NAMALWA (cell line): ENCODE results near the gene CCDC71.
A peak's percentile ranks its signal among the peaks of the same experiment; 100 is the strongest.

Experiments
- DNase-seq: peaks from one replicate; pipeline ENCODE4 v3.0.0-alpha.2; 2015; ENCODE audit warnings: low spot score

Gene CCDC71

DNA sequence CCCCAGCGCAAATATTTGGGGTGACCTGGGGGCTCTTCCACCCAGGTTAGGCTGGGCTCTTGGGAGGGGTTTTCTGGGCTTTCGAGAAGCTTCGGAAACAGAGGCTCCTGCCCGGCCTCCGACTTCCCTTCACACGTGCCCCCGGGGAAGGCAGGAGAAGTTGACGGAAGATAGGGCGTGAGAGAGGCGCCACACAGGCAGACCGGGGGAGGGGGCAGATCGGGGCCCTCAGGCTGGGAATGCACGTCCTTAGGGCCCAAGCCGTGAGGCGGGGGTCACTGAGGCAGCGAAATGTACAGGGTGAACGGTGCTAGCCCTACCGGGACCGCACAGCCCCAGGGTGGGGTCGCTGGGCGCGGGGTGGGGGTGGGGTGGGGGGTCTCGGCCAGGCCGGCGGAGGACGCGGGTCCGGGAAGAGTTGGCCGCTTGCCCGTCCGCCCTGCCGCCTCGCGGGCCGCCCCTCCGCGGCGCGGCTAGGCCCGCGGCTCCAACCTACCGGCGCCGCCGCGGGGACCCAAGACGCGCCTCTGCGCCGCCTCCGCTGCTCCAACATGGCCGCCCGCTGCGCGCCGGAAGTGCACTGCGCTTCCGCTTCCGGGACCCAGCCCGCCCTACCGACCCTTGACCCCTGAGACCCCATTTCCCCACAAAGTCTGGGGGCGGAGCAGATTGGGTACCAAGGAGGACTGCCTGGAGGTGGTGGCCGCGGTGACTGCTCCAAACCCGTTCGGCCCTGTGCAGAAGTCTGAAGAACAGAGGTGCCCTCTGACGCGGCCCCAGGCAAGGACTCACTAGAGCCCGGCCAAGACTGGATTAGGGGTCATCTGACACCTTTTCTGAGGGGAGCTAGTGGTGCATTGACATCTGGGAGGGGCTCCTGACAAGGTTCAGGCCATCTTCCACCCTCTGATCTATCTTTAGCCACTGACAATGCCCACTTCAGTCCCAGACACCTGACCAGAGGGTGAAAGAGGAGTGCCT is at the start of gene CCDC71:
Gene CCDC71 (minus strand): TSS at position 561 of the 981 bp plus-strand sequence. CDS start 2,123 bp downstream, outside the sequence.
- peak; percentile 59 for DNase-seq

DNA sequence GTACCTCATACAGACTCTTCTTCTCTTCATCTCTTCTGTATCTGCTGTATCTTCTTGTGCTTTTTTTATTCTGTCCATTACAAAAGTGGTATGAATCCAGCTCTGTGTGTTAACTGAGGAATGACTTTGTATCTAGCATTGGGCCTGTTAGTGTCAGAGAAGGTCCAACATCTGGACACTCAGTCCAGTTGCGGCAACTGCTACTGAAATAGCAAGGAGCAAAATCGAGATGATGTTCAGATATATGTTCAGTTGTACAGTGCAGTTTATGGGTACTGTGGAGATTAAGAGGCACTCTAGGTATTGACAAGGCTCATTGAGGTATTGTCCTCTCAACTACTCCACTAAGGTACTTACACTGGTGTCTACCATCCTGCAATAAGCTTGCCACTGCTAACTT is 47.9 kb upstream of the CCDC71 start:
- no peak for DNase-seq

DNA sequence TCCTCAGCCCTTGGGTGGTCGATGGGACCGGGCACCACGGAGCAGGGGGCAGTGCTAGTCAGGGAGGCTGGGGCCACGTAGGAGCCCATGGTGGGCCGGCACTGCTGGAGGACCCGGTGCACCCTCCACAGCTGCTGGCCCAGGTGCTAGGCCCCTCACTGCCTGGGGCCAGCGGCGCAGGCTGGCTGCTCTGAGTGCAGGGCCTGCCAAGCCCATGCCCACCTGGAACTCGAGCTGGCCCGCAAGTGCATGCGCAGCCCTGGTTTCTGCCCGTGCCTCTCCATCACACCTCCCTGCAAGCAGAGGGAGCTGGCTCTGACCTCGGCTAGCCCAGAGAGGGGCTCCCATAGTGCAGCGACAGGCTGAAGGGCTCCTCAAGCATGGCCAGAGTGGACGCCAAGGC is 47.4 kb upstream of the CCDC71 start:
- DNase-seq = no peak

DNA sequence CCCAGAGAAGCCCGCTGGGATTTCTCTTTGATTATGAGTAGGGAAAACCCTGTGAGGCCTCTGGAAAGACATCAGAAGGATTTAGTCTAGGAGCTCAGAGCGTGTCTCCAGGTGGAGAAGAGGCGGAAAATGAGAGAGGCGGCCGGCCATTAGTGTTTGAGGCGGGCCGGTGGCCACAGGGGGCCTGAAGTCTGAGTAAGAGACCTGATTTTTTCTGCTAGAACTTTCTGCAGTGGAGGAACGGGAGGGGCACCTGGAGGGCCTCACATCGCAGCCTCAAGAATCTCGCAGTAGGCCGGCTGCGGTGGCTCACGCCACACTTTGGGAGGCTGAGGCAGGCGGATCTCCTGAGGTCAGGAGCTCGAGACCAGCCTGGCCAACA is 33.8 kb upstream of the CCDC71 start:
- no peak for DNase-seq

DNA sequence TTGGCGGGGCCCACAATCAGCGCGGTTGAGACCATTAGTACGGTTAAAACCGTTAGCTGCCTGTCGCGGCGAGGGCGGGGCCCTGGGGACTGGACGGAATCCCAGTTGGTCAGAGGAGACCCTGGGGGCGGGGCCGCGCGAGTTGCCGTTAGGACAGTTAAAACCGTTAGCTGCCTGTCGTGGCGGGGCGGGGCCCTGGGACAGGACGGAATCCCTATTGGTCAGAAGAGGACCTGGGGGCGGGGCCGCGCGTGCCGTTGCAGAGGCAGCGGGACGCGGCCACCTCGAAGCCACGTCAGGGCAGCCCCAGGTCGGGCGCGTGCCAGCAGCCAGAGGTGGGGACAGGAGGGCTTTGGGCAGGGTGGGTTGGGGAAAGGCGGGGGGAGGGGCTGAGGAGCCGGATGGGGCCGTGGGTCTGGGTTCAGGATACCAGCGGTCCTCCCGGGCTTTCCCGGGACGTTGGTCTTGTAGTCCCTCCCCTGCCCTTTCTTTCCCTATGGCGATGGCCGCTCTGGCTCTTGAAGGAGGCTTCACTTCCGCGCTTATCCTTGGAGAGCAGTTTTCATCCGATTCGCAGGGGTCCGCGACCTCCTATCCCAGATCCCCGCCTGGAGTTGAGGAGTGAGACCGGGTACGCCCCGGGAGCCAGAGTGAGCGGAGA is 33.2 kb upstream of the CCDC71 start:
- no peak for DNase-seq

DNA sequence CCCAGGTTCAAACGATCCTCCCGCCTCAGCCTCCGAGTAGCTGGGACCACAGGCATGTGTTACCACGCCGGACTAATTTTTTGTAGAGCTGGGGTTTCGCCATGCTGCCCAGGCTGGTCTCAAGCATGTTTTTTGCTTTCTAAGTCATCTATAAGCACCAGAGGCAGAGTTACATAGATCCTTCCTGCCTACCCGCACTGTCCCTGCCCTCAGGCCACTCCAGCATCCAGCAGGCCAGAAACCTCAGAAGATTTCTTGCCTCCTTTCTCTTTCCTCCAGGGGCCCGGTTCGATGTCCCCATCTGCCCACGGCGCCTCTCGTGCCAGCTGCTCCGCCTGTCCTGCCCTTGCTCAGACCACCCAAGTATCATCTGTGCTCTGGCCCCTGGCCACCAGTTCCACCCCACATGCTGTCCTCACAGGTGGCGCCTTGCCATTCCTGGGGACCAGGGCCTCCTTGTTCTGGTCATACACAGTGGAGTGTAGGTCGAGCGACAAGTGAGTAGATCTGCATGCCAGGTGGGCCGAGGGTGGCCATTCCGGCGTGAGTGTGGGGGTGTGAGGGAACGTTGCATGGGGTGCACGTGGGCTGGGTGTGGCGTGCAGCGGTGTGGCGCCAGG is 32.6 kb upstream of the CCDC71 start:
- DNase-seq = no peak

DNA sequence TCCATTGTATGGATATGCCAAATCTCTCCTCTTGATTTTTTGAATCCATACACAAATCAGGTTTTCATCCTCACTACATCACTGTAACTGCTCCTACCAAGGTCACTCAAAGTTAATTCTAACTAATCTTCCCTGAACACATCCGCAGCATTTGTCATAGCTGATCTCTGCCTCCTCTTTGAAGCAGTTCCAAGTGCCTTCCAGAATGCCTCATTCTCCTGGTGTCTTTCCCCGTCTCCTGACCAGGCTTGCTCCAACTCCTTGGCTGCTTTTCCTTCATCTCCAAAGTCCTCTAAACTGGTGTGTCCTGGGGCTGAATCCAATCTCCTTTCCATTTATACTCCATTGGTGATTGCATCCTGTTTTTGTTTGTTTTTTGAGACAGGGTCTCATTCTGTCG is 32.0 kb upstream of the CCDC71 start:
- DNase-seq = no peak

DNA sequence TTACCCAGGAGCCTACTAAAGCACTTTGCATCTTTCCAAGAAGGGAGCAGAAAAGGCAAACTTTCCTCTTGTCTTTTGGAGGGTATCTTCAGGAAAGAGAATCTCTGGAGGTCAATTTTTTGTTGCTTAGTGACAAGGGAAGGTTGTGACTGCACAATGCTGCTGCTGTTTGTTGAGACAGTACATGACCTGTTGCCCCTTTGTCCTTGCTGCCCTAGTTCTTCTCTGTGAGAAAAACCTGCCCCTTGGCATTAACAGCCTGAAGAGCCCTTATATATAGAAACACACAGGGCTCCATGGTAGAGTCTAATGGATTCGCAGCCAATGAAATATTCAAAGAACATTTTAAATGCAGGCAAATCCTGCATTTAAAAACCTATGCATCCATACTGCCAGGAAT is 25.6 kb upstream of the CCDC71 start:
- DNase-seq = no peak

DNA sequence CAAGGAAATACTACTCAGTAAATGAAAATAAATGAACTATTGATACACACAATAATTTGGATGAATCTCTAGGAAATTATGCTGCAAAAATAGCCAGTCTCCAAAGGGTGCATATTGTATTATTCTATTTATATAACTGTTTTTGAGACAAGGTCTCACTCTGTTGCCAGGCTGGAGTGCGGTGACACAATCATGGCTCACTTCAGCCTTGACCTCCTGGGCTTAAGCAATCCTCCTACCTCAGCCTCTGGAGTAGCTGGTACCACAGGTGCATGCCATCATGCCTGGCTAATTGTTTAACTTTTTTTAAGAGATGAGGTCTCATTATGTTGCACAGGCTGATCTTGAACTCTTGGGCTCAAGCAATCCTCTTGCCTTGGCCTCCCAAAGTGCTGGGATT is 17.7 kb upstream of the CCDC71 start:
- DNase-seq = no peak

DNA sequence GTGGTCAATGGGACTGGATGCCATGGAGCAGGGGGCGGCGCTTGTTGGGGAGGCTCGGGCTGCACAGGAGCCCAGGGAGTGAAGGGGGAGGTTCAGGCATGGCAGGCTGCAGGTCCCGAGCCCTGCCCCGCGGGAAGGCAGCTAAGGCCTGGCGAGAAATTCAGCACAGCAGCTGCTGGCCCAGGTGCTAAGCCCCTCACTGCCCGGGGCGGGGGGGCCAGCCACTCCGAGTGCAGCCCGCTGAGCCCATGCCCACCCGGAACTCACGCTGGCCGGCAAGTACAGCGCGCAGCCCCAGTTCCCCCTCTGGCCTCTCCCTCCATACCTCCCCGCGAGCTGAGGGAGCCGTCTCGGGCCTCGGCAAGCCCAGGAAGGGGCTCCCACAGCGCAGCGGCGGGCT is 16.6 kb upstream of the CCDC71 start:
- no peak for DNase-seq

DNA sequence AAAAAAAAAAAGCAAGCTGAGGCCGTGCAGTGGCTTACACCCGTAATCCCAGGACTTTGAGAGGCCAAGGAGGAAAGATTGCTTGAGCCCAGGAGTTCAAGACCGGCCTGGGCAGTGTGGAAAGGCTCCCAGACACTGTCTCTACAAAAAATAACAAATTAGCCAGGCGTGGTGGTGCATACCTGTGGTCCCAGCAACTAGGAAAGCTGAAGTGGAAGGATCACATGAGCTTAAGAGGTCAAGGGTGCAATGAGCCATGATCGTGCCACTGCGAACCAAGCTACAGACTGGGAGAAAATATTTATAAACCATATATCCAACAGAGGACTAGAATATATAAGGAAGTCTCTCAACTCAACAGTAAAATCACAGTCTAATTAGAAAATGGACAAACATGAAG is 15.2 kb upstream of the CCDC71 start:
- no peak for DNase-seq

DNA sequence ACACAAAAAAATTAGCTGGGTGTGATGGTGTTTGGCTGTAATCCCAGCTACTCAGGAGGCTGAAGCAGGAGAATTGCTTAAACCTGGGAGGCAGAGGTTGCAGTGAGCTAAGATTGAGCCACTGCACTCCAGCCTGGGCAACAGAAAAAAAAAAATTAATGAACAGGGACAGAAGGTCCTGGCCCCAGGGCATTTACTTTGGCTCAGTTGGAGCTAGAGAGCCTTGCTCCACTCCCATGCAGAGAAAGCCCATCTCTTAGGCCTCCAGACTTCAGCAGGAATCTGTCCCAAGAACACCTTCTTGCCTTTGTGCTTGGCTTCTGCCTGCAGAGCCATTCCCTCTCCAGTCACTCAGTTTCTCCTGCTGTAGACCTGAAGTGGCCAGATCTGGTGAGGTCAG is 14.0 kb upstream of the CCDC71 start:
- no peak for DNase-seq

DNA sequence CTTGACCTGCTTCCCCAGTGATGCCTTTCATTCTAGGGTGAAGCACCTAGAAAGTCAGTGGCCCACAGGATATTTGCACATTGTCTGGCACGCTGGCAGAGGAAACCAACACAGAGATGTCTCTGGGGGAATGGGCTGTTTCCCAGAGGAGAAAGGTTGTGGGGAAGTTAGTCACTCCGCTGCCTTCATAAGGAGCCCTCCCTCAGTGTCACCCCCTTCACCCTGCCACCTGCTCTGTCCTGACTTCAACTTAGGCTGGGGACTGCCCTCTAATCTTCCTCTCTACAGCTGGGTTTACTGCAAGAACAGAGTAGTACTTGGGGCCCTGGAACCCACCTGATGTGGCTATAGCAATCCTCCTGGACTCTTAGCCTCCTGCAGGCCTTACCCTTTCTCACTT is 10.9 kb upstream of the CCDC71 start:
- no peak for DNase-seq

DNA sequence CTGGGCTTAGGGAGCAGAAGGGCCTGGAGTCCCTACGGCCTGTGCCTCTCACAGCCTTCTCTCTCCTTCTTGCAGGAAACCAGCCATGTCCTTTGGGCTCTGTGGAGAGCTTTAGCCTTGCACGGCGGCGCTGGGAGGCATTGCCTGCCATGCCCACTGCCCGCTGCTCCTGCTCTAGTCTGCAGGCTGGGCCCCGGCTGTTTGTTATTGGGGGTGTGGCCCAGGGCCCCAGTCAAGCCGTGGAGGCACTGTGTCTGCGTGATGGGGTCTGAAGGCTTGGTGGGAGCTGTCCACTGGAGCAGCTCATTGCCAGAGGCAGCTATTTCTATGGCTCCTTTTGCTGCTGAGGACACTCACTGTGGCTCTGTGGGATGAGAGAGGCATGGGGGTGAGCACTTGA is 9.4 kb upstream of the CCDC71 start:
- no peak for DNase-seq

DNA sequence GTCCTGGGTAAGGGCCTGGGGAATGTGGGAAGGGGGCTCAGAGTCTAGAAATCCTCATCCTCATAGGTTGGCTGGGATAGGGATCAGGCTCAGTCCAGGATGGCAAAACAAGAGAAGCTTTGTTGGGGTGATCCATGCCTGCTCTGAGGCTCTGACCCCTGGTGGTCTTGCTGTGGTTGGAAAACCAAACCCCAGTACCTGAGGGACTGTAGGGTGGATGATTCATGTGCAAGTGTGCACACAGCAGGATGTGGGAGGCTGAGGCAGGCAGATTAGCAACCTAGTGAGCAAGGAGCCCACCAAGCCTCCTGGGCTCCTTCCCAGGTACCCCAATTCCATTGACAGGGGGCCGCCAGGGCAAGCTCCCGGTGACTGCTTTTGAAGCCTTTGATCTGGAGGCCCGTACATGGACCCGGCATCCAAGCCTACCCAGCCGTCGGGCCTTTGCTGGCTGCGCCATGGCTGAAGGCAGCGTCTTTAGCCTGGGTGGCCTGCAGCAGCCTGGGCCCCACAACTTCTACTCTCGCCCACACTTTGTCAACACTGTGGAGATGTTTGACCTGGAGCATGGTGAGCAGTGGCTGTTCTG is 8.4 kb upstream of the CCDC71 start:
- no peak for DNase-seq

DNA sequence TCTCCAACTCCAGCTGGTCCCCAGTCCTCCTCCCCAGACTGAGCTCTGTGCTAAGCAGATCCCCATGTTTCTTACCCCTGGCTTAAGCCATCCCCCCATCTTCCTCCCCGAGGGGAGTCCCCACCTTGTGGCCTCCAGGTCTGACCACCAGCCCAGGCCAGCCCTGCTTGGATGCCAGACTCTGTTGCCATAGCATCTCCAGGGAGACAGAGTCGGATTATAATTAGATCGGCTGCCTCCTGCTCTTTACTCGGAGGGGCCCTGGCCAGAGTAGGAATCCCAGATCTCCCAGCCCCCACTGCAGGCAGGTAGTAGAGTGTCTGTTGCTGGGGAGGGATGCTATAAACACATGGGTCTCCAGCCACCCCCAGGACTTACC is 7.7 kb upstream of the CCDC71 start:
- no peak for DNase-seq

DNA sequence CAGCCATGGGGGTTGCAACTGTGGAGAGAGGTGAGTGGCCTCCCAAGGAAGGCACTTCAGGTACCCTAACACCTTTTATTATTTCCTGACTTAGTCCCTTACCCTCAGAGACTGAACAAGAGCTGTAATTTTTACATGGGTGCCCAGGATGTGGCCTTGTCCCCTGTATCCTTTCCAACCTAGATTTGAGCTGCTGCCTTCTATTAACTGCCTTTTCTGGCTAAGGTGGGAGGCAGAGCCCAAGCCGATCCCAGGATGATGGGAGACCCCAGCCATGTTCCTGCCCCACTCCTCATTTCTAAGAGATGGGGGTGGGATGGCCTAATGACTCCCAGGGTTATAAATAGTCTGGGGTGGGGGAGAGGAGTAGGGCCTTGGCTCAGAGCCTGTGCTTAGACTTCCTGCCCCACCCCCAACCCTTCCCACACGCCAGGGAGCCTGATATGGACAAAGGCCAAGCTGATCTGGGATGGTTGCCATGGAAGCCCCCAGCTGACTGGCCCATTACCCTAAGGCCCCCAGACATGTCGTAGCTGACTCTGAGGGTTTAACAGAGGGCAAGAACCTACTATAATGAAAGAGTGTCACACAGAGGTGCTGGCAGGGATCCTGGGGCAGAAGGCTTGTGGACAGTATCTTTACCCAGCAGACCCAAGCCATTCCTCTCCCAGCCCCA is 7.1 kb upstream of the CCDC71 start:
- no peak for DNase-seq

DNA sequence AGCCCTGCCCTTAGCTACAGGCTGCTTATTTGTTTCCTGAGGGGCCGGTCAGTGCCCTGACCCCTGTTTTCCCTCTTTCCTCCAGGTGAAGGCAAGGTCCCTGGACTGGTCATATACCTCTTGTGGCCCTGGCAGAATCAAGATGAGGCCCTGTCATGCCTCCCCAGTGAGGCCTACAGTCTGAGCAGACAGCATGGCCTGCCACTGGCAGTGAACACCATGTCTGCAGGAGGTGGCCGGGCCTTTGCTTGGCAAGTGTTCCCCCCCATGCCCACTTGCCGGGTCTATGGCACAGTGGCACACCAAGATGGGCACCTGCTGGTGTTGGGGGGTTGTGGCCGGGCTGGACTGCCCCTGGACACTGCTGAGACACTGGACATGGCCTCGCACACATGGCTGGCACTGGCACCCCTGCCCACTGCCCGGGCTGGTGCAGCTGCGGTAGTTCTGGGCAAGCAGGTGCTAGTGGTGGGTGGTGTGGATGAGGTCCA is 6.5 kb upstream of the CCDC71 start:
- DNase-seq = no peak

DNA sequence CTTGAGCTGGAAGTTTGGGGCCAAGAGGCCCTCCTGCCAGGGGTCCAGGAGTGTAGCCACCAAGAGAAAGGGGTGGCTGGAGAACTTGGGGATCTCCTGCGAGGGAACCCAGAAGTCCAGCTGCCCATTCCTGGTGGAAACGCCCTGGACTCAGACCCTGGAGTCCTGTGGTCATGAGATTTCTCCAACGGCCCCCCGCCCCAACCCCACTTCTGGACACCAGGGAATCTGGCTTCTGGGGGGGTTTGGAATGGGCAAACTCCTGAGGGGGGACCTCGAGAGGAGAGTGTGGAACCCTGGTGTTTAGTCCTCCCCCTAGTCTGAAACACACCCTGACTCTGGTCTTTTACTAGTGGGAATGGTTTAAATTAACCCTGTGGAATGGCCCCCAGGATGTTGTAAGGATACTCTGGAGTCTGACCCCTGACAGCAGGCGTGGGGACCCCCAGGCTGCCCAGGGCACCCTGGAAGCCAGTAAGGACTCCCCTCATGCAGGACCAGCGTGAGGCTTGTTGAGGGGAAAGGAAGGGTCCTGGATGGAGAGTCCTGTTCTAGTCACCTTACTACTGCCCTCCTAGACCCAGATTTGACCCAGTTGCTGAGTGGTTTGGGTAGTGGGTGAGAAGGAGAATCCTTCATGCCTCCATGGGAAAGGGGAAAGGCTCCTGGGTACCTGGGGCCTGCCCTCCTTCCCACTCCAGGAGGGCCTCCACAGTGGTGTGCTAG is 5.8 kb upstream of the CCDC71 start:
- DNase-seq = no peak

DNA sequence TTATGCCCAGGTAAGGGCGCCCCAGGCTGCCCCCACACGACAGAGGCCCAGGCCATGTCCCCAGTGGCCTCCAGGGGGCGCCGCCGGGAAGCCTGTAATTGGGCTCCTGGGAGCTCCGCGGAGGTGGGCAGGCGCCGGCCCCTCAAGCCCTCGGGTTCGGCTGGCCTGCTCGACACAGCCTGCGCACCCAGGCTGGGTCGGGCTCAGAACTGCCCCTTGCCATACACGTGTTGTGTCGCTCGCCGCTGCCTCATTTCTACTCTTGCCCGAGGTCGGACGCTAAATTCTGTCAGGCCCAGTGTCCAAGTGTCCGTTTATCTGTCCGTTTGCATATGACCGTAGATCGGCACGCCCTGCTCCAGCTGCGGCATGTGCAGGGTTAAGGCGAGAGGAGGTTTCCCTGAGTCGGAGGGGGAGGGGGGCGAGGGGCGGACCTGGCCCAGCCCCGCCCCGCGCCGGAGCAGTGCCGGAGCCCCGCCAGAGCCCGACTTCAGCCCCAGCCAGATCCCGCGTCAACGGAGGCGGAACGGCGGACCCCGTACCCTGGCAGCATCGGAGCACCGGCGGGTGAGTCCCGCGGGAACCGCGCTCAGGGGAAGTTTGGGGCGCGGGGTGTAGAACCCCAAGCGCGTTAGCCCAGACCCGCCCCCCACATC is 5.1 kb upstream of the CCDC71 start, which contains the start of gene KLHDC8B:
Gene KLHDC8B (plus strand): TSS at position 480 of the 656 bp plus-strand sequence. CDS start 1,172 bp downstream, outside the sequence.
- peak; percentile 61 for DNase-seq

DNA sequence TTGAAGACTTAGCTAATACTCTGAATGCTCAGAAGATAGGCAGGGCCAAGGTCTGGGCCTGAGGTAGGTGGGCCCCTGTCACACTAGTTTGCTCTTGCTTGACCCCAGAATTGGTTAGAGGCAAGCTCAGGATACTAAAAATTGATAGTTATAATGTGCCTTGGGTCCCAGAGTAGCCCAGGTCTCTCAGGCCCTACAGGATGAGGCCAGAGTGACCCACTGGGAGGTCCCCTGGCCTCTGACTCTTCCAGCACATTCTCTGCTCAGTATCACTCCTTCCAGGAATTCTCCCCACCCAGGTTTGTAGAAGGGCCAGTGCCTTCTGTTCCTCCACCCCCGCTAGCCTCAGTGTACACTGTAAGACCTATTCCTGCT is 4.6 kb upstream of the CCDC71 start:
- no peak for DNase-seq
